ENCODE results near the gene SUMO3.

GRCh38 chr21:44778499-44778911 lies 39.4 kb downstream of the SUMO3 start:
- TF ChIP-seq CTCF (IDR thresholded peaks at IDR 0.05) (no peak), POLR2AphosphoS5 (IDR thresholded peaks at IDR 0.05) (no peak), POLR2A (IDR thresholded peaks at IDR 0.05) (no peak)
